HG02885 (cell line): ENCODE data around the gene ARL15.

Experiments used
- ATAC-seq: cut with Tn5 transposase; IDR thresholded peaks from one replicate; pipeline ENCODE4 v1.9.1; 2021; ENCODE audit warnings: mild to moderate bottlenecking; ENCODE audit not compliant: unreplicated experiment, poor library complexity

ARL15 gene

DNA sequence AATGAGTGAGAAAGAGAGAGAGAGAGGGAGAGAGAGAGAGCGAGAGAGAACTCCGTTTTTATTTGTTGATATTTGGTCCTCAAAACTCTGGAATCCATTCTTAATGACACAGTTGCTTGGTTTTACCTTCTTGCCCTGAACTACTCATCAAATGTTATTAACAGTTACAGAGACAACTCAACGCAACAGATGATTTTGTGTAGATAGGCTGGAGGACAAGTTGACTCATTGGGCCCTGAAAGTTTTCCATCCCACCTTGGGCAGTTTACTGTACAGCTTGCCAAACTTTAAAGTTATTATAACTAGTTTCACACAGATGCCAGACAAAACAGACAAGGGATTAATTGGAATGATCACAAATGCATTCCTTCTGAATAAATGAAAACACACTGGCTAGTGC is 339.9 kb downstream of the ARL15 start:
- ATAC-seq, result no peak

DNA sequence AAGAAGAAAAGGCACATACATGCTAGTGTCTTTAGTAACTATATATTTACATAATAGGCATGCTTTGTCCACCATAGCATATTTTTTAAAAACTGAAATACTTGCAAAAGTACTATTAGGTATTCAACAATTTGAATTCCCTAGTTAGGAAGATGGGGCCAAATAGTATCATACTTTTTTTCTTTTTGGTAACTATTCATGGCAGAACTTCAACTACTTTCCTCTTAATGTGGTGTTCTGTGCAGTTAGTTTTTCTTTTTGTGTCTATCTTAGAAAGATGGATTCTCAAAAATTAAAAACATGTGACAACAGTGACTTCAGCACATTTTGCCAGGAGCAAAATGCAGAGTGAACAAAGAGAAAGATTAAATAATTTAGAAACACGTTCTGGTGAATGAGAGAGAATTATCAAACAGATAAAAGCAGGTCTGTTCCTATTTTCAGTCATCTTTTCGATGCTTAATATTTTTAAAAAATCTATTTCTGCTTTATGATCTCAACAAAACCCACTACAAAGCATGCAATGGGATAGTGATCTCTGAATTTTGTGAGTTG is 341.1 kb downstream of the ARL15 start:
- no peak for ATAC-seq

DNA sequence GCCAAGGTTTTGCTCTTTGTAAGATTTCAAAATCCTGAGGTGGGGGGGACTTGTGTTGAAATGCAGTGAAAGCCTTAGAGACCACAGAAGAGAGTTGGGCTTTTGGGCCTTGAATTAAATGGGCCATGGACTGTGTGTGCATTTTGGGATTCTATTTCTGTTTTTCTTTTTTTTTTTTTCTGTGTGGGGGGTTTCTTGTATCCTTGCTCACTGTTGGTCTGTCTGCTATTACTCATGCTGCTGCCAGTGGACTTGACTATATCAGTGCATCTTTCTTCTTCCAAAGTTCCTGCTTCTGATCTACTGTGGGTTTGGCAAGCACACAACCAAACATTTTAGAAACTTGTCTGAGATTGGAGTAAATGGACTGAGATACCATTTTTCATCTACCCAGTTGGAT is 344.9 kb downstream of the ARL15 start:
- ATAC-seq, result no peak

DNA sequence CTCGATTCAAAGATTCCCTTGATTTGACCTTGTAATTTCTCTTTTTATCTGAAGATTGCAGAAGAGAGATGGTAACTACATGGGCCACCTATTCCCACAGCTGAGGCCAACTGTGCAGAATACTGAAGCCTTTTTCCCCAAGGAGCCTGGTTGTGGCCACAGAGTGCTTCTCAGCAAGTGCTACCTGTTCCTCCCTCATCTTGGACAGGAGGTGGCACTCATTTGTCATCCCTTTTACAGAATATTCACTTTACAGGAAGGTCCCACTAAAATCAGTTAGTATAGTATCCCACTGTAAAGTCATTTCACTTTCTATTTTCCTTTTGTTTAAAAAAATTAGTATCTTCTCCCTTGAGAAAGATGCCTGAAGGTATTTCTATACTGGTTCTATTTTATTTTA is 346.4 kb downstream of the ARL15 start:
- no peak for ATAC-seq

DNA sequence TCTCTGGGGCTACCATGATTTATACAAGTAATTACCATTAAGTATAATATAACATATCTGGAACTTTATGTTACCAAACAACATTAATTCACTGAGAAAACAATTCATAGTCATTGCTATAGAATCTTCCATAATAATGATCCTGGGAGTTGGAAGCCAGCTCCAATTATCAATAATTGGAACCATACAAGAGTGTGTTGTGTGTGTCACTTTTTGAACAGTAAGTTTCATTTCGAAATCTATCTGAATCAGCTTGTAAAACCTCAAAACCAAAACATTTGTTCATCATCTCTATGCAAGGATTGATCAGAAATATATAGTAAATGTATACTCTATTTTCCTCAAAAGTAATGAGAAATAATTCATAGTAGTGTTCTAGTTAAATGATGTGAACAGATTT is 348.1 kb downstream of the ARL15 start:
- ATAC-seq, result no peak

DNA sequence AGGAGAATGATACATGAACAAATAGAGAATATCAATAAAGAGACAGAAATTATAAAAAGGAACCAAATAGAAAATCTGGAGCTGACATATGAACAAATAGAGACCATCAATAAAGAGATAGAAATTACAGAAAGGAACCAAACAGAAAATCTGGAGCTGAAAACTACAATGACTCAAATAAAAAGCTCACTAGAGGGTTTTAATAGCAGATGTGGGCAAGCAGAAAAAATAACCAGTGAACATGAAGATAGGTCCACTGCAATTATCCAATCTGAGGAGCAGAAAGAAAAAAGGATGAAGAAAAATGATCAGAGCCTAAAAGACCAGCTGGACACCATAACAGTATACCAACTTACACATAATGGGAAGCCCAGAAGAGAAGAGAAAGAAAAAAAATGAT is 353.7 kb downstream of the ARL15 start:
- no peak for ATAC-seq

DNA sequence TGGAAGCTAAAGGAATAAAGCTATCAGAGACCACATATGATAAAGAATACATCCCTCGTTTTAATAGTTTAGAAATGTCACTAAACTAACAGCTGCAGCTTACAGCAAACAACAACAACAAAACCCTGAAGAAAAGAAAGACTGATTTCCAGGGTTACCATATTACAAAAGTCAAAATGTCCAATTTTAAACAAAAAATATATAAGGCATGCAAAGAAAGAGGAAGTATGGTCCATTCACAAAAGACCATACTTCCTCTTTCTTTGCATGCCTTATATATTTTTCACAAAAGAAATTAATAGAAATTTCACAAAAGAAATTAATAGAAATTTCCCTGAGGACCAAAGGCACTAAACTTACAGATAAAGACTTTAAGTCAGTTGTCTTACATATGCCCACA is 354.2 kb downstream of the ARL15 start:
- ATAC-seq, result no peak

DNA sequence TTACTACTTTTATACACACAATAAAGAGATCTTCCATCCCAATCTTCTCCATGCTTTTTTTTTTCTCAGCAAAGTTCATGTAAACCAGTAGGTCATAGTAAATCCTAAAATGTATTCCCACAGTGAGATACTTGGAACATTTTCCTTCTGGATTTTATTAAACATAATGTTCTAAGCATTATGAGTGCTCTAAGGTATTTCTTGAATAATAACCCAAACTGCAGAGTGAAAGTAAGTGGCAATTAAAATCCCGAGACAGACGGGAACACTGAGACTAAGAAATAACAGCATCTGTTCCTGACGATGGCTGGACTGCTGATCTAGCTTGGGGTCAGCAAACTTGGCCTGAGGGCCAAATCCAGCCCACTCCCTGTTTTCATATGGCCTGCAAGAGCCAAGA is 359.8 kb downstream of the ARL15 start:
- no peak for ATAC-seq

DNA sequence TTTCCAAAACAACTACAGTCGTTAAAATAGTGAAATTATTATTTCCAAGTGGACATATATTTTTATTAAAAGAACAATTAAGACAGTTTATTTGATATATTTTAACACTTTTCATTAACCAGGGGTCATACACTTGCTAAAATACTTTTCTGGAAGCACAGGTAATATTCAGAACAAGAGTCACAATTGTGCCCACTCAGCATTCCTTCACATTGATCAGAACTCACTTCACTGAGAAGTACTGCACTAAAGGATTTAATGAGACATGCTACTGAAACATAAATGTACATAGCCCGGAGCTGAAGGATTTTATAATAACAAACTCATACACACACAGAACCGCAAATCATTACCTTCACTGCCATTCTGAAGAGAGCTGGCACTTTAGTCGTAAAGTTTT is 361.8 kb downstream of the ARL15 start:
- ATAC-seq, result no peak

DNA sequence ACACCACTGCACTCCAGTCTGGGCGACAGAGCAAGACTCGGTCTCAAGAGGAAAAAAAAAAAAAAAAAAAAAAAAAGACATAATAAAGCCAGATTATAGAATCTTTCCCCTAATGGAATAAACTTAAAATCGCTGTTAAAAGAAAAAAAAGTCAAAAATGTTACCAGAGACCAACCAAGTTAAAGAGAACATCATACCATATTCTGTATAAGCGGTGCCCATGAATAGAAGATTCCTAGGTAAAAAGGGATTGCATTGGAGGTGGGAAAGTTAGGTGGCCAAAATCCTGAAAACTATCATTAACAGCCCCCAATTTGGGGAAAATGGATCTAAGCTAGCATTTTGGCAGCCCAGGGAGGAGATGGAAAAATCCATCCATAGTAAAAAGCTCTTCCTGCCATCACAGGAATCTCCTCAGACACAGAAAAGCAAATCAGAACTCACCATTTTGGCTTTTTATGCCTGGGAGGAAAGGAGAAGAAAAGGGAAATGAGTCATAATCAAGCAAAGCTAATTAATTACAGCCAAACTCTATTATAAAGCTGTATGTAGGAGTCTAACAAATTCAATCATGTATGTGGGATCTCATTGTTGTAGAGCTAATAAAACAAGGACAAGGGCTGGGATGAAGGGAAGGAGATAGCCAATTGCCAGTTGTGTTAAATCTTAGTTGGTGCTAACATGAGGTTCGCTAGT is 363.8 kb downstream of the ARL15 start:
- no peak for ATAC-seq

DNA sequence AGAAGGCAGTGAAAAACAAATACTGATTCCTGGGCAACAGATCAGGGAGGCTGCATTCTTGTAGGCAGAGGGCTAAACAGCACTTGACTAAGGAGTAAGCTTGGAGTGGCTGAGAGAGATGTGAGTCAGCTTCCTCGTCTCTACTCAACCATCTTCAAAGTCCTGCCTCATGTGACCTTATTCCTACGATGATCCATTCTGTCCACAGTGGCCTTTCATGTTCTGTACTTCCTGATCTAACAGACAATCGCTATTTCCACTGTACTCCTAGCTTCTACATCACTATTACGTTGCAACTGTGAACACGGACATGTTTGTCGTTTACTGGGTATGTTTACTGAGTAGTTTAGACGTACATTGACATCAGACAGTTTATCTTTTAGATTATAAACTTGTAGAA is 365.4 kb downstream of the ARL15 start:
- no peak for ATAC-seq

DNA sequence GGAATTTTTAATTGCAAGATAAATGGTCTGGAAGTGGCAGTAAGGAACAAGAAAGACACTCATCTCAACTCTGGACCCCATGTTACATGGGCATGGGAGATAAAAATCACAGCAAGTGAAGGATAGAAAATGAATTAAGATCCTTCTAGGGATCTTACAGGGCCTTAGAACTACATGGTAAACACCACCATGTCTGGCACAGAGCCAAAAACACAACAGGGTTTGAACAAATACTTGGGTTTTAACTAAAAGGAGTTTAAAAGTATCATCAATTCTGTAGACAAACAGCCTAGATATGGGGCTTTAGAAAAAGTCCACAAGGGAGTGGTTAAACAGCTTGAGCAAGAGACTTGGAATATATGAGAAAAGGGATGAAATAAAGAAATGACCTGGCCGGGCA is 366.4 kb downstream of the ARL15 start:
- ATAC-seq, result no peak

DNA sequence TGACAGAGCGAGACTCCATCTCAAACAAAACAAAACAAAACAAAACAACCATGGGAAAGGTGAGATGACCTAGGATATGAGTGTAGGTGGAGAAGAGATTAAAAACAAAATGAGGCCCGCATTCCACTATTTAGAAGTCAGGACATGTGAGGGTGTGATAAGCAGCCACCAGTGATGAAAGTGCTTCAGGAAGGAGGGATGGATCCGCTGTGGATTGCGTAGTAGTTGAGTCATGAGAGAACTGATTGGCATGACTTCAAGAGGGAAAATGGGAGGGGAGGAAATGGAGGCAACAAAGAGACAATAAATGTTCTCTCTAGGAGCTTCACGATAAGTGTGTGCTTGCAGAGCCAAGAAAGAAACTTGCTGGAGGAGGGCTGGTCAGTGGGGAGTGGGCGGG is 367.6 kb downstream of the ARL15 start:
- ATAC-seq, result no peak

DNA sequence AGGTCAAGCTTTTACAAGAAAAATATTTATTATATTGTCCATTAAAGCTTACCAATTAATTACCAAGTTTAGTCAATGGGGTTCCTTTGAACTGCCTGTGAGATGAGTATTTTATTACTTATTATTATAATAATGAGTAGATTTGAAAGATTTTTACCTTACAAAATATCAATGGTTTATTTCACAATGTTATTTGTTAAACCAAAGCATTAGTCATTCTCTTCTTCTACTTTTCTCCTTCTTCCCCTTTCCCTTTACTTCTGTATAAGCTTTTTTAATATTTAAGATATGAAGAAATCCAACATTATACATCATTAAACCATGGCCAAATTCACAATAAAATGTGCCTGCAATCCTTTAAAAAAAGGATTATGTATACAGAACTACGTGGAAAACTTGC is 369.5 kb downstream of the ARL15 start:
- ATAC-seq, result no peak

DNA sequence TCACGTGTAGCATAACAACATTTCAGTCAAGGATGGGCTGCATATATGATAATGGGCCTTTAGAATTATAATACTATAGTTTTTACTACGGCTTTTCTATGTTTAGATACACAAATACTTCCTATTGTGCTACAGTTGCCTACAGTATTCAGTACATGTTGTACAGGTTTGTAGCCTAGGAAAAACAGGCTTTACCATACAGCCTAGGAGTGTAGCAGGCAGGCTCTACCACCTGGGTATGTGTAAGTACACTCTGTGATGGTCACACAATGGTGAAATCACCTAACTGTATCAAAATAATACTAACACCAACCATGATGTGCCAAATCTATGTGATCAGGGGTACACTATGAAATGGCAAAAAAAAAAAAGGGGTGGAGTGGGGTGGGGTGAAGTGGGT is 372.9 kb downstream of the ARL15 start:
- no peak for ATAC-seq

DNA sequence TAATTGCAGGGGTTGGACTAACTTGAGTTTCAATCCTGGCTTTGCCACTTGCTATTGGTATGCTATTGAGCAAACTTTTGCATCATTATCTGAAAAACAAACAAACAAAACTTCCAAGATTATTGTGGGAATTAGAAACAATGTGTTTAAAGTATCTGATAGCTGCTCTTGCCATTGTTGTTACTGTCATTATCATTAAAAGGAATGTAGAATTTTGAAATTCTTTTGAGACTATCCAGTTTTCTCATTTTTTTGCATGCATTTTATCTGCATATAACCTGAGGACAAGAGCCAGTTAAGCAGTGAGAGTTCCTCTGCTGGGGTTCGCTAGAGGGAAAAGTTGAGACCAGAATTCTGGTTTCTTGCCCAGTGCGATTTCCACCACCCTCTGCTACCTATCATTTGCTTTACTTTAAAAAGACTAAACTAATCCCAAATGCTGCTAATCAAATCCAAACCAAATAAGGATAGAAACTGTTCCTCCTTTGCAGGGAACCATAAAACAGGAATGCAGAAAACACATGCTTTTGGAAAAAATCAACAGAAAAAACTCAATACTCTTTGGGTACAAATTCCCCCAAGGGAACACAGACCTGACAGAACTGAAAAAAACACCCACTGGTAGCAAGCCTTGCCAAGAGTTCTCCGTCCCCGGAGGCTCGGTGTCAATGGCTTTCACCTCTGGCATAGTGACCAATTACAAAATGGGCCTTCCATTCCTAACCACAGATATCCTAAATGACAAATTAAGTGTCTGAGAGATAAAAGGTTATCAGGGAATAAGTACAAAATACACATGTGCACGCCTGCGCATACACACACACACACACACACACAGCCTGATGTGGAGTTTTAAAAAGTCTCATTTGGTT is 373.7 kb downstream of the ARL15 start:
- ATAC-seq, result no peak

DNA sequence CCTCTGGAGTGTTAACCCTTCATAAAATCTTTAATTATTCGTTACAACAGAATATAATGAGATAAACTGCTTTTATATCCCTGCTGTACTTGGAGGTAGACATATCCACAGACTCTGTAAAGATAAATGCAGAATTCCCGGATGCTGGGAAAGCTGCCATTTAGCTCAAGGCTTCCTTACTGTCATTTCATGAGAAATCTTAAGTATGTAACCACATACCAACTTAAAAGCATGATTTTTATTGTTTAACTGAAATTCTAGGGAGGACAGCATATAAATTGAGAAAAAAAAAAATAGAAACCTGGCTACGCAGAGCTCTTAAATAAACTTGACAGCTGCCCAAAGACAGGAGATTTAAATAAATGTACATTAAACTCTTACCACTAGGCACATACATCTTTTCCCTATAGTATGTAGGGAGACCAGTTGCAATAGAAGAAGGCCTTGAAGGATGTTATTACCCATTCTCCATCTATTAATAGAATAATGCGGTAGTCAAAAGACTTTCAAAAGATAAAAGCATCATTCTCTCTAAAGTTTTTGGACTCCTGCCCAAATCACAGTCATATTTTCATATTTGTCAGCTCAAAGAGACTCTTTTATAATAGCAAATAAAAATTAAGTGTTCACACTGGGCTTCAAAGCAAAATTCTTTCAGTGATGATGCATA is 376.1 kb downstream of the ARL15 start:
- ATAC-seq, result no peak

DNA sequence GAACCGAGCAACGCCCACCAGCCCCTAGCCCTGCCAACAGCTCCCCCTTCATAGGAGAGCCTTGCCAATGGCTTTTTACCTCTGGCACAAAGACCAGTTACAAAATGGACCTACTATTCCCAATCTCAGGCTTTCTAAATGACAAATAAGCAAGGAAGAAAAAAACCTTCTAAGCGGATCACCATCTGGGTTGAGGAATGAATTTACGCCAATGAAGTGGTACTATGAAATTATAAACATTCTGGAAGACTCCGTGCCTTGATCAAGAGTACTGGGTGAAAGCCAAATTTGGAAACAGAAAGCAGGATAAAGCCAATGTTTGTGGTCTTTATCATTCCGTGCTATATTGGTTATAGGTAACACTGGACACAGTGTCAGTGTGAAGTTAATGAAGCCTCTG is 378.0 kb downstream of the ARL15 start:
- ATAC-seq, result no peak

DNA sequence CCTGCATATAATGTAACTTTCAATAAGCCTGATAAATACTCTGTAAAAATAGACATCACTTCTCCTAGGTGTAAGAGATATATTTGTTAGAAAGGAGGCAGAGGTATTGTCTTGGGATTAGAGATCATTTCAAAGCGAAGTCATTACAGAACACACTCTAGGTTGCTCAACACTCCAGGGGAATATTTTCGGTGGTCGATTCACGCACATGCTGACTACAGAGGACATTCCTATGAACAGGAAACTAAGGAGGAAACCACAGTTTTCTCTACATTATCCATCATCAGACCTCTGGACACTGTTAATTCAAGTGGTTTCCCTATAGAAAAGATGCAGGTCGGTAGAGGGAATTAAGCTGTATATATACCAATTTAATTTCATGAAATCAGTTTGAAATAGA is 379.9 kb downstream of the ARL15 start:
- ATAC-seq, result no peak

DNA sequence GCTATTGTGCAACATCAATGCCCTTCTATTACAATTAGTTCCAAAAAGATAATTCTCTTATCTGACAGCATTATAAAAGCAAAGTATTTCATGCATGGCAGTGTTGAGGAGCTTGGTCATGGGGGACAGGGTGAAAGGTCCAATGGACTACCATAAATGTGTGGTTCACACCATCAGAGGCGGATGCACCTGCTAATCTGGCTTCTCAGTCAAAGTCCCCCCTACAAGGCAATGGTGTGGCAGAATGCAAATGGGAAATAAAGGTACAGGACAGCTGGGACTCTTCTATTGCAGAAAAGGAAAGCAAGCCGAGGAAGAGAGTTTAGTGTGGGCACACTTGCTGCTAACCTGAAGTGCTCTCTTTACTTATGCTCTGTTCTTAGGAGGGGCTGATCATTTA is 380.8 kb downstream of the ARL15 start:
- no peak for ATAC-seq

DNA sequence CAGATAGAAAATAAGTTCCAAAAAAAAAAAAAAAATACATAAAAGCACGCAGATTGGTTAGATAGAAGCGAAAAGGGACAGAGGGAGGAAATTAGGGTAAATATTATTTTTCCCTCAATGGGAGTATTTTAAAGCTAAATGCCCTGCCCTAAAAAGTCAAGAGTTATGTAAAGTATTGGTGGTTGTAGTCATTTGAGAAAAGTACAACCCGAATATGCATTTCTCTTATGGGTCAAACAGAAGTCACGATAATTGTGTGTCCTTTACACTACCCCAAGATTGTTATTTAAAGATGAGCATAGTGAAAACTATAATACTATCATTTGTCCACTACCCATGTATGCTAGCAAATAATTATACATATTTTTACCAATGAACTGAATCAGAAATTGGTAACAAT is 381.2 kb downstream of the ARL15 start:
- no peak for ATAC-seq
